22Rv1 (cell line): ENCODE results near the gene IRAK4.

Source experiments
- ZFX ChIP-seq: fragments of 450-650 bp; IDR thresholded peaks from 2 replicates; pipeline ENCODE4 v1.6.1; 2017; ENCODE audit warnings: antibody characterized with exemption, borderline replicate concordance
- TF ChIP-seq, protein P1 (sequence below): fragments of 450-650 bp; IDR thresholded peaks from 2 replicates; pipeline ENCODE4 v1.5.1; 2017; ENCODE audit warnings: mild to moderate bottlenecking

DNA sequence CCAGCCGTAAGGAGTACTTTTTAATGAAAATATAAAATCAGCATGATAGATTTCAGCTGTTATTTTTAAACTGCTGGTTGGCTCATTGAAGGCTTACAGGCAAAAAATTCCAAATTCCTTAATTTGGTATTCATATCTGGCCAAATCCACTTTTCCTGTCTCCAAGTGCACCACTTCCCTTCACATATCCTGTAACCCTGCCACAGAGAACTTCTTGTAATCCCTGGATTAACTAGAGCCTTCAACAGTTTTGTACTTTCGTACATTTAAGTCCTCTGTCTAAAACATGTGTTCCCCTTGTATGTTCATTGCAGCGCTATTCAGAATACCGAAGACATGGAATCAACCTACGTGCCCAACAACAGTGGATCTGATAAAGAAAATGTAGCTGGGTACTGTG is 9.7 kb upstream of the IRAK4 start:
- TF ChIP-seq, protein P1, sequence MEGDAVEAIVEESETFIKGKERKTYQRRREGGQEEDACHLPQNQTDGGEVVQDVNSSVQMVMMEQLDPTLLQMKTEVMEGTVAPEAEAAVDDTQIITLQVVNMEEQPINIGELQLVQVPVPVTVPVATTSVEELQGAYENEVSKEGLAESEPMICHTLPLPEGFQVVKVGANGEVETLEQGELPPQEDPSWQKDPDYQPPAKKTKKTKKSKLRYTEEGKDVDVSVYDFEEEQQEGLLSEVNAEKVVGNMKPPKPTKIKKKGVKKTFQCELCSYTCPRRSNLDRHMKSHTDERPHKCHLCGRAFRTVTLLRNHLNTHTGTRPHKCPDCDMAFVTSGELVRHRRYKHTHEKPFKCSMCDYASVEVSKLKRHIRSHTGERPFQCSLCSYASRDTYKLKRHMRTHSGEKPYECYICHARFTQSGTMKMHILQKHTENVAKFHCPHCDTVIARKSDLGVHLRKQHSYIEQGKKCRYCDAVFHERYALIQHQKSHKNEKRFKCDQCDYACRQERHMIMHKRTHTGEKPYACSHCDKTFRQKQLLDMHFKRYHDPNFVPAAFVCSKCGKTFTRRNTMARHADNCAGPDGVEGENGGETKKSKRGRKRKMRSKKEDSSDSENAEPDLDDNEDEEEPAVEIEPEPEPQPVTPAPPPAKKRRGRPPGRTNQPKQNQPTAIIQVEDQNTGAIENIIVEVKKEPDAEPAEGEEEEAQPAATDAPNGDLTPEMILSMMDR: no peak
- no peak for TF ChIP-seq ZFX
